GM19324 (cell line): Measurements from ENCODE around the gene MDFI.

Source experiments
- ATAC-seq: cut with Tn5 transposase; IDR thresholded peaks from one replicate; pipeline ENCODE4 v1.9.1; 2021; ENCODE audit warnings: mild to moderate bottlenecking, moderate library complexity; ENCODE audit not compliant: unreplicated experiment, low FRiP score

Gene MDFI

GRCh38 chr6:41648070-41648585 is 9.9 kb downstream of the MDFI start:
- ATAC-seq, result no peak

- no peak for ATAC-seq
Observed at GRCh38 chr6:41648921-41649320, 10.7 kb downstream of the MDFI start.

- ATAC-seq, result no peak
Observed at GRCh38 chr6:41649596-41649995, 11.3 kb downstream of the MDFI start.

- ATAC-seq, result no peak
Observed at GRCh38 chr6:41650120-41650519, 11.9 kb downstream of the MDFI start.

- ATAC-seq, result no peak
Observed at GRCh38 chr6:41651246-41651961, 13.1 kb downstream of the MDFI start.

GRCh38 chr6:41651962-41652657 is 13.8 kb downstream of the MDFI start:
- ATAC-seq, result no peak

- ATAC-seq, result no peak
Observed at GRCh38 chr6:41652866-41653652, 14.8 kb downstream of the MDFI start.

- no peak for ATAC-seq
Observed at GRCh38 chr6:41653691-41654090, 15.4 kb downstream of the MDFI start.

- no peak for ATAC-seq
Observed at GRCh38 chr6:41654151-41654697, 16.0 kb downstream of the MDFI start.

- ATAC-seq, result no peak
Observed at GRCh38 chr6:41654698-41655151, 16.5 kb downstream of the MDFI start.

- ATAC-seq, result no peak
Observed at GRCh38 chr6:41655176-41655575, 16.9 kb downstream of the MDFI start.

- ATAC-seq, result no peak
Observed at GRCh38 chr6:41655646-41656001, 17.4 kb downstream of the MDFI start.

GRCh38 chr6:41656002-41656691 is 17.9 kb downstream of the MDFI start:
- ATAC-seq, result no peak

GRCh38 chr6:41657131-41658094 is 19.1 kb downstream of the MDFI start:
- no peak for ATAC-seq

GRCh38 chr6:41658636-41659035 is 20.4 kb downstream of the MDFI start:
- ATAC-seq, result no peak

- ATAC-seq, result no peak
Observed at GRCh38 chr6:41659935-41660334, 21.7 kb downstream of the MDFI start.

- no peak for ATAC-seq
Observed at GRCh38 chr6:41663568-41663967, 25.3 kb downstream of the MDFI start.

- ATAC-seq, result no peak
Observed at GRCh38 chr6:41664271-41664670, 26.0 kb downstream of the MDFI start.

- no peak for ATAC-seq
Observed at GRCh38 chr6:41667195-41667594, 28.9 kb downstream of the MDFI start.
